Neural crest cell (in vitro differentiated cells): ENCODE data around the gene AVL9. TPM values are rescaled to one million over a fixed set of nuclear protein-coding genes. Genes with fewer than 3 reads are reported as not detected.
"Not testable (repeated sequence)": the region's sequence is repeated elsewhere in the genome, so short reads cannot be mapped to it uniquely, and the experiment has no call there.

Experiments used
- DNase-seq: peaks from one replicate; pipeline ENCODE4 v3.0.0; 2021; ENCODE audit warnings: low read depth, mixed read lengths, low spot score
- H3K27ac Mint-ChIP-seq: one replicate; pipeline ENCODE4 v1.8.0; 2021; ENCODE audit warnings: mild to moderate bottlenecking, mixed read lengths; ENCODE audit not compliant: unreplicated experiment
- H3K27me3 Mint-ChIP-seq: 2 replicates; pipeline ENCODE4 v1.8.0; 2021; ENCODE audit warnings: low read depth, mild to moderate bottlenecking, mixed read lengths
- H3K36me3 Mint-ChIP-seq: 2 replicates; pipeline ENCODE4 v1.8.0; 2021; ENCODE audit warnings: low read depth, mild to moderate bottlenecking, mixed read lengths
- H3K4me1 Mint-ChIP-seq: 2 replicates; pipeline ENCODE4 v1.8.0; 2021; ENCODE audit warnings: mixed read lengths
- H3K4me3 Mint-ChIP-seq: one replicate; pipeline ENCODE4 v1.8.0; 2021; ENCODE audit warnings: mild to moderate bottlenecking, mixed read lengths
- H3K9me3 Mint-ChIP-seq: 2 replicates; pipeline ENCODE4 v1.8.0; 2021; ENCODE audit warnings: mixed read lengths
- total RNA-seq: library from RNA; stranded (reverse); gene quantifications from 2 replicates; pipeline ENCODE4 v1.2.1, GENCODE V29; 2021

AVL9 gene
- total RNA-seq, 1 donor from 2014 or later = 36.8 TPM

- not testable (repeated sequence) for DNase-seq, H3K4me3 Mint-ChIP-seq, H3K27me3 Mint-ChIP-seq, H3K9me3 Mint-ChIP-seq, H3K4me1 Mint-ChIP-seq, H3K27ac Mint-ChIP-seq
- peaks cover 10% of the 10 kb centered on the region for H3K36me3 Mint-ChIP-seq
These were observed 142.3 kb downstream of the AVL9 start for GRCh38 chr7:32637611-32638010.

Other genes starting within 250 kb of the AVL9 start
- gene LSM5, start 5.1 kb upstream of the AVL9 start, total RNA-seq = 89.0 and 101 TPM in 2 replicates